GM23338 (cell line): ENCODE data around the gene MITD1. TPM values are rescaled to one million over a fixed set of nuclear protein-coding genes. Genes with fewer than 3 reads are reported as not detected.
"Not testable (repeated sequence)": the region's sequence is repeated elsewhere in the genome, so short reads cannot be mapped to it uniquely, and the experiment has no call there.

Experiments
- ATAC-seq: fragments of 200-7000 bp; cut with Tn5 transposase; 3 replicates; pipeline ENCODE4 v1.9.1; 2020
- DNase-seq: peaks from one replicate; pipeline ENCODE4 v3.0.0-alpha.2; 2015; ENCODE audit warnings: low spot score
- H2AFZ ChIP-seq: fragments of 200-600 bp; sonication (generic); 2 replicates; pipeline ENCODE4 v1.8.0; 2016; ENCODE audit warnings: antibody characterized with exemption, mild to moderate bottlenecking, moderate library complexity
- H3F3A ChIP-seq: fragments of 200-600 bp; sonication (generic); replicated peaks from 2 replicates; pipeline ENCODE4 v1.8.0; 2017; ENCODE audit warnings: antibody characterized with exemption, mixed run types, low read depth
- H3K27ac ChIP-seq: fragments of 200-600 bp; sonication (generic); 2 replicates; pipeline ENCODE4 v1.6.1; 2016; ENCODE audit warnings: low read depth
- H3K27me3 ChIP-seq: fragments of 200-600 bp; sonication (generic); 2 replicates; pipeline ENCODE4 v1.8.0; 2016; ENCODE audit warnings: mild to moderate bottlenecking, mixed run types, moderate library complexity; ENCODE audit not compliant: insufficient read depth
- H3K36me3 ChIP-seq: fragments of 200-600 bp; sonication (generic); 2 replicates; pipeline ENCODE4 v1.8.0; 2016; ENCODE audit warnings: mild to moderate bottlenecking; ENCODE audit not compliant: insufficient read depth
- H3K4me1 ChIP-seq: fragments of 200-600 bp; sonication (generic); 2 replicates; pipeline ENCODE4 v1.8.0; 2016; ENCODE audit warnings: mild to moderate bottlenecking, moderate library complexity; ENCODE audit not compliant: insufficient read depth
- H3K4me2 ChIP-seq: fragments of 200-600 bp; sonication (generic); 2 replicates; pipeline ENCODE4 v1.7.1; 2017; ENCODE audit warnings: mixed run types
- H3K4me3 ChIP-seq: fragments of 200-600 bp; sonication (generic); 2 replicates; pipeline ENCODE4 v1.6.1; 2016; ENCODE audit warnings: mixed run types
- H3K79me2 ChIP-seq: fragments of 200-600 bp; sonication (generic); replicated peaks from 2 replicates; pipeline ENCODE4 v1.8.0; 2017; ENCODE audit warnings: mild to moderate bottlenecking; ENCODE audit not compliant: insufficient read depth
- H3K9me2 ChIP-seq: fragments of 200-600 bp; sonication (generic); 2 replicates; pipeline ENCODE4 v1.8.0; 2017; ENCODE audit not compliant: insufficient read depth
- H4K20me1 ChIP-seq: fragments of 200-600 bp; sonication (generic); replicated peaks from 2 replicates; pipeline ENCODE4 v1.8.0; 2017; ENCODE audit warnings: mild to moderate bottlenecking; ENCODE audit not compliant: insufficient read depth
- H3K27ac Mint-ChIP-seq: 2 replicates; pipeline ENCODE4 v1.8.0; 2020; ENCODE audit warnings: inconsistent platforms, mild to moderate bottlenecking, moderate library complexity, mixed read lengths
- H3K27me3 Mint-ChIP-seq: 3 replicates; pipeline ENCODE4 v1.8.0; 2022; ENCODE audit warnings: low read depth, mild to moderate bottlenecking, moderate library complexity, mixed read lengths, inconsistent platforms; ENCODE audit not compliant: insufficient read depth, poor library complexity
- H3K36me3 Mint-ChIP-seq: 3 replicates; pipeline ENCODE4 v1.8.0; 2021; ENCODE audit warnings: low read depth, mild to moderate bottlenecking, inconsistent platforms, moderate library complexity, mixed read lengths
- H3K4me1 Mint-ChIP-seq: 3 replicates; pipeline ENCODE4 v1.8.0; 2020; ENCODE audit warnings: mild to moderate bottlenecking, inconsistent platforms, mixed read lengths
- H3K4me3 Mint-ChIP-seq: 3 replicates; pipeline ENCODE4 v1.8.0; 2021; ENCODE audit warnings: moderate library complexity, mild to moderate bottlenecking, inconsistent platforms, mixed read lengths
- H3K9me3 Mint-ChIP-seq: 3 replicates; pipeline ENCODE4 v1.8.0; 2020; ENCODE audit warnings: moderate library complexity, mild to moderate bottlenecking, inconsistent platforms, mixed read lengths
- CTCF ChIP-seq, 2 experiments: fragments of 200-600 bp in 1 of 2; sonication (generic) in 1 of 2; conservative IDR thresholded peaks; 2 replicates each; pipeline versions ENCODE4 v1.5.1 to v1.6.1; 2016 to 2017; ENCODE audit warnings: antibody characterized with exemption in 2 of 2, low read depth in 2 of 2, mild to moderate bottlenecking in 2 of 2, moderate library complexity in 1 of 2
- EZH2phosphoT487 ChIP-seq: fragments of 200-600 bp; sonication (generic); IDR thresholded peaks from one replicate; pipeline ENCODE4 v1.8.1; 2018; ENCODE audit warnings: antibody characterized with exemption; ENCODE audit not compliant: unreplicated experiment
- JUNB ChIP-seq: IDR thresholded peaks from one replicate; pipeline ENCODE4 v1.6.1; 2016; ENCODE audit warnings: antibody characterized with exemption; ENCODE audit not compliant: unreplicated experiment
- polyA plus RNA-seq: library from polyadenylated mRNA; unstranded; fragments of >200 nt; fragmentation: Nextera tagmentation; extraction: Ambion mirVana; gene quantifications from 2 replicates; pipeline ENCODE4 v1.2.1, GENCODE V29; 2016
- total RNA-seq: library from RNA; depleted of rRNA; stranded (reverse); fragments of >200 nt; shearing (Covaris generic); gene quantifications from 2 replicates; pipeline ENCODE4 v1.2.3, GENCODE V29; 2014
- TF ChIP-seq, protein P1 (sequence below): IDR thresholded peaks from one replicate; pipeline ENCODE4 v1.6.1; 2018; ENCODE audit warnings: antibody characterized with exemption; ENCODE audit not compliant: unreplicated experiment
- TF ChIP-seq, protein P2 (sequence below): IDR thresholded peaks from 2 replicates; pipeline ENCODE4 v1.6.1; 2016; ENCODE audit warnings: antibody characterized with exemption

Gene MITD1
- total and polyA plus RNA-seq, 2 experiments from 2014 or later: 37.9 to 105 TPM

DNA sequence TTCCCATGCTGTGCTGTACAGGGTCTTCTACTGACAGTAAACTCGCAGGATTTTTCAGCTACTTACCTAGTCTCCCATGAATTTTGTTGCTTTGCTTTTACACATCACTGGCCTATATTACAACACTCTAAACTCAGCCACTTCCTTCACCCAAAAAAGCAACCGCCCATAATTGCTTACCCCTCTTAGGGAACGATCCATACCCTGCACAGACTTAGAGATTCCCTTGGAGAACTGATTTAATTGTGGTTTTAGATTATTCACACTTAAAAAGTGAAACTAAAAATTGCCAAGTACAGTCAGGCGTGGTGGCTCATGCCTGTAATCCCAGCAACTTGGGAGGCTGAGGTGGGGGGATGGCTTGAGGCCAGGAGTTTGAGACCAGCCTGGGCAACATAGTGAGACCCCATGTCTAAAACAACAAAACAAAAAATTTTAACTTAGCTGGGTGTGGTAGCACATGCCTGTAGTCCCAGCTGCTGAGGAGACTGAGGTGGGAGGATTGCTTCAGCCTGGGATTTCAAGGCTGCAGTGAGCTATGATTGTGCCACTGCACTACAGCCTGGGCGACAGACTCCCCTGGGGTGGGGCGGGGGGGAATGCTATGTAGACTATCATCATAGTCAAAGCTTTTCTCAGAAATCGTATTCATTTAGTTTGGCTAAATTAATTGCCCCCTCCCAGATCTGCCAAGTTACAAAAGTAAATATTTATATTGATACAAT lies 19.4 kb upstream of the MITD1 start (continued):
- TF ChIP-seq, protein P1, sequence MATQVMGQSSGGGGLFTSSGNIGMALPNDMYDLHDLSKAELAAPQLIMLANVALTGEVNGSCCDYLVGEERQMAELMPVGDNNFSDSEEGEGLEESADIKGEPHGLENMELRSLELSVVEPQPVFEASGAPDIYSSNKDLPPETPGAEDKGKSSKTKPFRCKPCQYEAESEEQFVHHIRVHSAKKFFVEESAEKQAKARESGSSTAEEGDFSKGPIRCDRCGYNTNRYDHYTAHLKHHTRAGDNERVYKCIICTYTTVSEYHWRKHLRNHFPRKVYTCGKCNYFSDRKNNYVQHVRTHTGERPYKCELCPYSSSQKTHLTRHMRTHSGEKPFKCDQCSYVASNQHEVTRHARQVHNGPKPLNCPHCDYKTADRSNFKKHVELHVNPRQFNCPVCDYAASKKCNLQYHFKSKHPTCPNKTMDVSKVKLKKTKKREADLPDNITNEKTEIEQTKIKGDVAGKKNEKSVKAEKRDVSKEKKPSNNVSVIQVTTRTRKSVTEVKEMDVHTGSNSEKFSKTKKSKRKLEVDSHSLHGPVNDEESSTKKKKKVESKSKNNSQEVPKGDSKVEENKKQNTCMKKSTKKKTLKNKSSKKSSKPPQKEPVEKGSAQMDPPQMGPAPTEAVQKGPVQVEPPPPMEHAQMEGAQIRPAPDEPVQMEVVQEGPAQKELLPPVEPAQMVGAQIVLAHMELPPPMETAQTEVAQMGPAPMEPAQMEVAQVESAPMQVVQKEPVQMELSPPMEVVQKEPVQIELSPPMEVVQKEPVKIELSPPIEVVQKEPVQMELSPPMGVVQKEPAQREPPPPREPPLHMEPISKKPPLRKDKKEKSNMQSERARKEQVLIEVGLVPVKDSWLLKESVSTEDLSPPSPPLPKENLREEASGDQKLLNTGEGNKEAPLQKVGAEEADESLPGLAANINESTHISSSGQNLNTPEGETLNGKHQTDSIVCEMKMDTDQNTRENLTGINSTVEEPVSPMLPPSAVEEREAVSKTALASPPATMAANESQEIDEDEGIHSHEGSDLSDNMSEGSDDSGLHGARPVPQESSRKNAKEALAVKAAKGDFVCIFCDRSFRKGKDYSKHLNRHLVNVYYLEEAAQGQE: no peak
- TF ChIP-seq, protein P2, sequence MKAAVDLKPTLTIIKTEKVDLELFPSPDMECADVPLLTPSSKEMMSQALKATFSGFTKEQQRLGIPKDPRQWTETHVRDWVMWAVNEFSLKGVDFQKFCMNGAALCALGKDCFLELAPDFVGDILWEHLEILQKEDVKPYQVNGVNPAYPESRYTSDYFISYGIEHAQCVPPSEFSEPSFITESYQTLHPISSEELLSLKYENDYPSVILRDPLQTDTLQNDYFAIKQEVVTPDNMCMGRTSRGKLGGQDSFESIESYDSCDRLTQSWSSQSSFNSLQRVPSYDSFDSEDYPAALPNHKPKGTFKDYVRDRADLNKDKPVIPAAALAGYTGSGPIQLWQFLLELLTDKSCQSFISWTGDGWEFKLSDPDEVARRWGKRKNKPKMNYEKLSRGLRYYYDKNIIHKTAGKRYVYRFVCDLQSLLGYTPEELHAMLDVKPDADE: no peak
- TF ChIP-seq JUNB: no peak

DNA sequence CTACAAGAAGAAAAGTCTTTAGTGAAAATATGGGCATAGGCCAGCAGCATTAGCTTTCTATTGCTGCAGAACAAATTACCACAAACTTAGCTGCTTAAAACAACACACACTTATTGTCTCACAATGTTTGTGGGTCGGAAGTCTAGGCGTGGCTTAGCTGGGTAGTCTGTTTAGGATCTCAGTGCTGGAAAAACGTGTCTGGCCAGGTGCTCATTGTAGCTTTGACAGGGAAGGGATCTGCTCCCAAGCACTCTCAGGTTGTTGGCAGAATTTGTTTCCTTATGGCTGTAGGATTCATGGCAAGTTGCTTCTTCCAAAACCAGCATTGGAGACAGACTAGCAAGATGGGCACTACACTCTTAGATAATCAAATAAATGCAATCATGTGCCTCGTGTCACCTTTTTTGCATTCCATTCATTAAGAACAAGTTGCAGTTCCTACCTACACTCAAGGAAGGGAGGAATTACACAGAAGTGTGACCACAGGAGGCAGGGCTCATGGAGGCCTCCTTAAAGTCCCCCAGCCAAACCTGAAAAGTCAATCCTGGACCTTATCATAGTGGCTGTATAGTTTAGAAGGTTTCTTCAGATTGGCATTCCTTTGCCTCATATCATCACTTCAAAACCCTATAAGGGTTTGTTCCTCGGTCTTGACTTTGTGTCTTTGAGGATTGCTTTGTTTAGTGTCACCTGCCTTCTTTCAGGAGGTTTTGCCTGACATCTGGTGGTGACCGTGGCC lies 17.4 kb upstream of the MITD1 start:
- Histone ChIP-seq H4K20me1 (0 out of 2 replicates have a peak, but pooled peaks cover 4% of the 10 kb centered on the region), H3F3A (no peaks in the 10 kb centered on the region), H3K4me2 (no peak overlapping the region), H3K79me2 (no peaks in the 10 kb centered on the region), H3K4me3 (no peak overlapping the region), H3K27me3 (no peaks in the 10 kb centered on the region), H3K36me3 (peaks cover 21% of the 10 kb centered on the region), H2AFZ (no peak overlapping the region), H3K9me2 (no peaks in the 10 kb centered on the region; the same call in 1 of the 2 replicates), H3K4me1 (no peaks in the 10 kb centered on the region), H3K27ac (no peak overlapping the region)
- no peaks in the 10 kb centered on the region for H3K4me1 Mint-ChIP-seq
- no peak overlapping the region for H3K4me3 Mint-ChIP-seq
- TF ChIP-seq CTCF (conservative IDR thresholded peaks at IDR 0.05; ENCODE audit: low read depth in 2 of 2) (0 out of 4 replicates have a peak, but pooled peaks of 1 of the 2 experiments have one; percentile 13), EZH2phosphoT487 (no peak)
- no peak for DNase-seq
- H3K27ac Mint-ChIP-seq: no peak overlapping the region
- H3K9me3 Mint-ChIP-seq: peaks cover 12% of the 10 kb centered on the region
- H3K27me3 Mint-ChIP-seq: peaks cover 5% of the 10 kb centered on the region
- ATAC-seq: no peak
- H3K36me3 Mint-ChIP-seq: peaks cover 44% of the 10 kb centered on the region

GRCh38 chr2:99192364-99192763 lies 11.5 kb upstream of the MITD1 start:
- not testable (repeated sequence) for H3K4me1 Mint-ChIP-seq, H3K27ac ChIP-seq, DNase-seq, H3K9me3 Mint-ChIP-seq, H3F3A ChIP-seq, H3K4me3 Mint-ChIP-seq, H3K9me2 ChIP-seq, H2AFZ ChIP-seq, ATAC-seq, H3K4me3 ChIP-seq, H3K27me3 Mint-ChIP-seq, H3K27ac Mint-ChIP-seq, H3K4me1 ChIP-seq, H3K27me3 ChIP-seq, H3K4me2 ChIP-seq
- H3K36me3 Mint-ChIP-seq: peaks cover 74% of the 10 kb centered on the region
- Histone ChIP-seq H4K20me1 (peaks cover 17% of the 10 kb centered on the region), H3K36me3 (peaks cover 42% of the 10 kb centered on the region), H3K79me2 (peaks cover 30% of the 10 kb centered on the region)
